NCI-H2196 (cell line): ENCODE measurements around the gene THAP6.
"Not testable (repeated sequence)": the region's sequence is repeated elsewhere in the genome, so short reads cannot be mapped to it uniquely, and the experiment has no call there.

Experiments used
- DNase-seq: peaks from one replicate; lab custom pipeline; 2025; ENCODE audit not compliant: unreplicated experiment; lab: John Stamatoyannopoulos, UW

THAP6 gene

DNA sequence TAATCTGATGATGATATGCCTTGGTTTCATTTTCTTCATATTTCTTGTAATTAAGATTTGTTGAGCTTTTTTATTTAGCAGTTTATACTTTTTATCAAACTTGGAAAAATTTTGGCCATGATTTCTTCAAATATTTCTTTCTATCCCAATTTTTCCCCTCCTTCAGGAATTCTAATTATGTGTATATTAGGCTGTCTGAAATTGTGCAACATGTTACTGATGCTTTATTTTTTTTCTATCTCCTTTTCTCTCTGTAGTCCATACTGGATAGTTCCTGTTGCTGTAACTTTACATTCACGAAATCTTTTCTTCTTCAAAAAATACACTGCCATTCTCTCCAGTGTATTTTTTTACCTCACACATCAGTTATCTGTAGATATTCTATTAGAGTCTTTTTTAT is 10.8 kb downstream of the THAP6 start:
- DNase-seq: no peak

DNA sequence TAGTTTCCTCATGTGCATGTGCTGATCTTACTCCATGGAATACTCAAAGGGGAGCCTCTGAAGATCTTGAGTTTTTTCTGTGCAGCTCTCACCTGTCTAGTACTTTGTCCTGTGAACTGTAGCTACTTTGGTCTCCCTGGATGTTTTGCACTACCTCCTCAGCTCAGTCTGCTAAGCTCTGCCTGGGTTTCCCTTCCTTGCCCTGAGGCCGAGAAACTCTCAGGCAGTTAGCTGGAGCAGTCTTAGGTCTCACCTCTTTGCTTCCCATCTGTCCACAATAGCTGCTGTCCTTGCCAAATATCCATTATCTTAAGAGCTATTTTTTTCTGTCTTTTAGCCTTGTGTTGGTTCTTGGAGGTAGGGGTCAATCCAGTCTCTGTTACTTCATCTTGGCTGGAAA is 11.6 kb downstream of the THAP6 start:
- DNase-seq: no peak

DNA sequence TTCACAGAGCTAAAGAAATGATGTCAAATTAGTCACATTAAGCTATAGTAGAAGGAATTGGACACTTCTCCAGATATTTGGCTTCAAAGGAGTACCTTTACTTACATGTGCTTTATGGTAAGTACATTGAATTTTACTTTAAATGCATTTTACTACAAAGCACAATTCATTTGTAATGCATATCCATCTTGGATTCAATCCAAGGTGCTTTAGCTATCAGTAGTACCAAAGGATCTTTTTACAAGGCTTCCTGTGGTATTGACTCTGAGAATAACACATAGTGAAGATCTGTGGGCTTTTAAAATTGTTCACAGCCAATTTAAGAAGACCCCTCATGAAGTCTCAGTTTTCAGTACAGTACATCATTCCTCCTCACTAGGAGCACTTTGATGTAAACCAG is 13.2 kb downstream of the THAP6 start:
- DNase-seq: no peak

DNA sequence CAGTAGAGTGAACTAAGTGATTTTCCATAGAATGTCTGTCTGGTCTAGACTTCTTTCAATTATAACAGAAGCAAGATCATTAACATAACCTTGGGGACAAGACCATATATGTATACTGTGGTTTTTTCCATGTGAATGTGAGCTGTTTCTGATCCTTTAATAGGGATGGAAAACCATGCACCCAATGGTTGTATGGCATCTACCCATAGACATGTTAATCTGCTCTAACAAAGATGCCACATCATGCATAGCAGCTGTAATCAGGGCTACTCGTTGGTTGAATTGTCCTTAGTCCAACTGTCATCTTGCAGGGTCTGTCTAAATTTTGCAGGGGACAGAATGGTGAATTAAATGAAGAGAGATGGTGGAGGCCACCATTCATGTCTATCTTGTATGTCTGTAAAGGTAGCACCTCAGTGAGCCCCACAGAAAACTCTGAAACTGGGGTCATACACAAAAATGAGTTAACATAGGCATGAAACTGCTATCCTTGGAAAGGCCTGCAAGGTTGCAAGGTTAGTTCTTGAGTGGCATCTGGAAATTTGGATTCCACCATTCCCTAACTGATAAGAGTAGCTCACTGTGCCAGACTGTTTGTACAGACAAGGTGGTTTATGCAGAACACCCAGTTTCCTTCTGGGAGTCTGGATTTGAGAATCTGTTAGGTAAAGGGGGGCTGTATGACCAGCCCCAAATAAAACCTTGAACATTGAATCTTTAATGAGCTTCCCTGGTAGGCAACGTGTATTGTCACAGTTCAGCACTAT is 16.5 kb downstream of the THAP6 start:
- DNase-seq: no peak

DNA sequence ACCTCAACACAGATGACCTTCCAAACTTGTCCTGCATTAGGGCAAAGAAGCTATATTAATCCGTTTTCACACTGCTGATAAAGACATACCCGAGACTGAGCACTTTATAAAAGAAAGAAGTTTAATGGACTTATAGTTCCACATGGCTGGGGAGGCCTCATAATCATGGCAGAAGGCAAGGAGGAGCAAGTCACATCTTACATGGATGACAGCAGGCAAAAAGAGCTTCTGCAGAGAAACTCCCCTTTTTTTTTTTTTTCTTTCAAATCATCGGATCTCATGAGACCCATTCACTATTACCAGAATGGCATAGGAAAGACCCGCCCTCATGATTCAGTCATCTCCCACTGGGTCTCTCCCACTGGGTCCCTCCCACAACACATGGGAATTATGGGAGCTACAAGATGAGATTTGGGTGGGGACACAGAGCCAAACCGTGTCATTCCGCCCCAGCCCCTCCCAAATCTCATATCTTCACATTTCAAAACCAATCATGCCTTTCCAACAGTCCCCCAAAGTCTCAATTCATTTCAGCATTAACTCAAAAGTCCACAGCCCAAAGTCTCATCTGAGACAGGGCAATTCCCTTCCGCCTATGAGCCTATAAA is 17.4 kb downstream of the THAP6 start:
- not testable (repeated sequence) for DNase-seq

DNA sequence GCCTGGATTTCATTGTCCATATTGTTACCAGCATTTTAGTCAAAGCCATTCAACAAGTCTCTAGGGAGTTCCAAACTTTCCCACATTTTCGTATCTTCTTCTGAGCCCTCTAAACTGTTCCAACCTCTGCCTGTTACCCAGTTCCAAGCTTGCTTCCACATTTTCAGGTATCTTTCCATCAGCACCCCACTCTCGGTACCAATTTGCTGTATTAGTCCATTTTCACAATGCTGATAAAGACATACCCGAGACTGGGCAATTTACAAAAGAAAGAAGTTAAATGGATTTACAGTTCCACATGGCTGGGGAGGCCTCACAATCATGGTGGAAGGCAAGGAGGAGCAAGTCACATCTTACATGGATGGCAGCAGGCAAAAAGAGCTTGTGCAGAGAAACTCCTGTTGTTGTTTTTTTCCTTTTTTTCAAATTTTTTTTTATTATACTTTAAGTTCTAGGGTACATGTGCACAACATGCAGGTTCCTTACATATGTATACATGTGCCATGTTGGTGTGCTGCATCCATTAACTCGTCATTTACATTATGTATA is 19.1 kb downstream of the THAP6 start:
- not testable (repeated sequence) for DNase-seq

DNA sequence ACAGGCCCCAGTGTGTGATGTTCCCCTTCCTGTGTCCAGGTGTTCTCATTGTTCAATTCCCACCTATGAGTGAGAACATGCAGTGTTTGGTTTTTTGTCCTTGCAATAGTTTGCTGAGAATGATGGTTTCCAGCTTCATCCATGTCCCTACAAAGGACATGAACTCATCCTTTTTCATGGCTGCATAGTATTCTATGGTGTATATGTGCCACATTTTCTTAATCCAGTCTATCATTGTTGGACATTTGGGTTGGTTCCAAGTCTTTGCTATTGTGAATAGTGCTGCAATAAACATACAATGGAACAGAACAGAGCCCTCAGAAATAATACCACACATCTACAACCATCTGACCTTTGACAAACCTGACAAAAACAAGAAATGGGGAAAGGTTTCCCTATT is 19.7 kb downstream of the THAP6 start:
- not testable (repeated sequence) for DNase-seq

DNA sequence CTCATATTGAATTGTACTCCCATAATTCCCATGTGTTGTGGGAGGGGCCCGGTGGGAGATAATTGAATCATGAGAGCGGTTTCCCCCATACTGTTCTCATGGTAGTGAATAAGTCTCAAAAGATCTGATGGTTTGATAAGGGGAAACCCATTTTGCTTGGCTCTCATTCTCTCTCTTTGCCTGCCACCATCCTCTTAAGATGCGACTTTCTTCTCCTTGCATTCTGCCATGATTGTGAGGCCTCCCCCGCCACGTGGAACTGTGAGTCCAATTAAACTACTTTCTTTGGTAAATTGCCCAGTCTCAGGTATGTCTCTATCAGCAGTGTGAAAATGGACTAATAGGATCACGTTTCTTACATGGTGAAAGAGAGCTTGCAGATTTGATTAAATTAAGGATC is 23.0 kb downstream of the THAP6 start:
- DNase-seq: not testable (repeated sequence)

DNA sequence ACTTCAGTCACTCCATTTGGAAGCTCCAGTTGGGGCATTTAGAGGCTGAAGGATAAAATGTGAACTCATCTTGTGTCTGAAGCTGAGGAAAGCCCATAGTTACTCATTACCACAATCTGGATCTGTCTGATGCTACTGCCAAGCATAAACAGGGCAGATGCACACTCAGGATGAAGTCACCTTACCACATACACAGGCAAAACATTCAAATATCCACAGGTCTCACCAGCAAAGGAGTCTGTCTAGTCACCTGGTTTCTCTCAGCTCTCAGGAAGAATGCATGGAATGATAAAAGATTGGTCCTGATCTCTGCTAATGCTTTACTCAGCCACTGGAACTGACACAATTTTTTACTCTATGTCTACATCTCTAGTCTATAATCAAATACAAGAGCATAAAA is 28.6 kb downstream of the THAP6 start:
- no peak for DNase-seq

DNA sequence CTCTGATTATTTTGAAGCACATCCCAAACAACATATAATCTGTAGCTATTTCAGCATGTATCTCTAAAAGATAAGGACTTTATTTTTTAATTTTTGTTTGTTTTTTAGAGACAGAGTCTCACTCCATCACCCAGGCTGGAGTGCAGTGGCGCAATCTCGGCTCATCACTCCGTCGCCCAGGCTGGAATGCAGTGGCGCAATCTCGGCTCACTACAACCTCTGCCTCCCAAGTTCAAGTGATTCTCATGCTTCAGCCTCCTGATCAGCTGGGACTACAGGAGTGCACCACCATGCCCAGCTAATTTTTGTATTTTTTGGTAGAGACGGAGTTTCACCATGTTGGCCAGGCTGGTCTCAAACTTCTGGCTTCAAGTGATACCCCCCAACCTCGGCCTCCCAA is 29.9 kb downstream of the THAP6 start:
- DNase-seq: not testable (repeated sequence)

DNA sequence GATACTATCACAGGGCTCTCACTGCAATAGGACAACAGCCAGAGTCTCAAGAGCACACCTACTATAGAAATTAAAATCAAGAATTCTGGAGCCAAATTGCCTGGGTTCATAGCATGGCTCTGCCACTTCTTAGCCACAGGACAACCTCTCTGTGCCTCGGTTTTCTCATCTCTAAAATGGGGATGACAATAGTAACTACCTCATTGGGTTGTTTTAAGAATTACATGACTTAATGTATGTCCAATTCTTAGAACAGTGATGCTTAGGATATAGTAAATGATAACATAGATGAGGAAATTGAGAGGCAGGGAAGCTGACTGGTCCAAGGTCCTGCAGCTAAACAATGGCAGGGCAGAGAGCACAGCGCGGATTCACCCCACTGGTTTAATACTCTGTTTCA is 30.6 kb downstream of the THAP6 start:
- no peak for DNase-seq

DNA sequence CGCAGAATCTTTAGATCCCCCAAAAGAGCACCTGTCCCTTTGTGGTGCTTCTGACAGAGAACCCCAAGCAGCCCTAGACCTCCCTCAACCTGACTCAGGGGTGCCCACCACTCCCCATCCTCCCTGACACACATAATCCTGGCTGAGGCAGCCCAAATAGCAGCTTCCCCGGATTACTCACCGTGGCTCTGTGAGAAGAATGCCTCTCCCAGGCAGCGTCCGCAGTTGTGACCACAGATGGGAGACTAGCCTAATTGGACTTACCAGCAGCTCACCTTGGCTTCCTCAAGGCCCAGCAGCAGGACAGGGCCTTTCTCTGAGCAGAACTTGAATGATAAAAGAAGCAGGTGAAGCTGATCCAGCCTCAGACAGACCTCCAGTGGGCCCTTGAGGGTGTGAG is 31.3 kb downstream of the THAP6 start:
- DNase-seq: no peak

DNA sequence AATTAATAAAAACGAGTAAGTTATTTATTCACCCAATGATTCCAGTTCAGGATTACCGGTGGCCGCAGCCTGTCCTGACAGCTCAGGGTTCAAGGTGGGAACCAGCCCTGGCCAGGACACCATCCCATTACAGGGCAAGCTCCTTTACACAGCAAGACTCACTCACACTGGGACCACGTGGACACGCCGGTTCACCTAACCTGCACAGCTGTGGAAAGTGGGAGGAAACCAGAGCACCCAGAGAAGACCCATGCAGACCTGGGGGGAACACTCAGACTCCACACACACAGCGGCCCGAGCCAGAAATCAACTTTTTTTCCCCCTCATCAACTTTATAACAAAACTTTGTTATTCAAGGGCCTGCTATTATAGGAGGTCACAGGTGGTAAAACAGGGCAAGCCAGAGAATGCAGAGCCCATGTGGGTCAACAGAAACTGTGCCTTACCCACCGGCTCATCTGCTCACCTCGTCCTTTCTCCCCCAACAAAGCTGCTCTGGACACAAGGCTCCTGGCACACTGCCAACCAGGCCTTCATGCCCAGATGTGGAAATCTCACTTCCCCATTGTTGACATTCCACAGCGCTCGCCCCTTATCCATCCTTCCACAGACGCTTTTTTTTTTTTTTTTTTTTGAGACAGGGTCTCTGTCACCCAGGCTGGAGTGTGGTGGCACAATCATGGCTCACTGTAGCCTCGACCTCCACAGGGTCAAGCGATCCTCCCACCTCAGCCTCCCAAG is 33.5 kb downstream of the THAP6 start:
- no peak for DNase-seq

DNA sequence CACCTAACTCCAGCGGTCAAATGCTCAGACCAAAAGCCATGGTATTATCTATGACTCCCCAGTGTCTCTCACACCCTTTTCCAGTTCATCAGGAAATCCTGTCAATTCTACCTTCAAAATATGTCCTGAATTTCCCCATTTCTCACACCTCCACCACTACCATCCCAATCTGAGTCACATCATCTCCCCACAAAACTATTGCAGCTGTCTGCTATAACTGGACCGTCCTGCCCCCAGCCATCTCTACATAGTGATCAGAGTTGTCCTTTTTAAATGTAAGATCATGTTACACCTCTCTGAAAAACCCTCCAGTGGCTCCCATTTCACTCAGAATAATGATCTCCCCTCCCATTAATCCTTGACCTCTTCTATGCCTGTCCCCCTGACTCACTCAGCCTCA is 34.7 kb downstream of the THAP6 start:
- DNase-seq: no peak

DNA sequence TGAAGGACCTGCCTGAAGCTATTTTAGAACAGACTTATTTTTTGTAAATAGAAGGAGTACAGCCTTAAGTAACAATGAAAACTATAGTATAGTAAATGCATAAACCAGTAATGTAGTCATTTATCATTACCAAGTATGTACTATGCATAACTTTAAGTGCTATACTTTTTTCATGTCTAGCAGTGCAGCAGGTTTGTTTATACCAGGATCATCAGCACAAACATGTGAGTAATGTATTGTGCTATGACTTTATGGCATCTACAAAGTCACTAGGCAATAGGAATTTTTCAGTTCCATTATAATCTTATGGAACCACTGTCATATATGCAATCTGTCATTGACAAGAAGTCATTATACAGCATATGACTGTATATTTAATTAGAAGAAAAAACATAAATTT is 38.2 kb downstream of the THAP6 start:
- no peak for DNase-seq

DNA sequence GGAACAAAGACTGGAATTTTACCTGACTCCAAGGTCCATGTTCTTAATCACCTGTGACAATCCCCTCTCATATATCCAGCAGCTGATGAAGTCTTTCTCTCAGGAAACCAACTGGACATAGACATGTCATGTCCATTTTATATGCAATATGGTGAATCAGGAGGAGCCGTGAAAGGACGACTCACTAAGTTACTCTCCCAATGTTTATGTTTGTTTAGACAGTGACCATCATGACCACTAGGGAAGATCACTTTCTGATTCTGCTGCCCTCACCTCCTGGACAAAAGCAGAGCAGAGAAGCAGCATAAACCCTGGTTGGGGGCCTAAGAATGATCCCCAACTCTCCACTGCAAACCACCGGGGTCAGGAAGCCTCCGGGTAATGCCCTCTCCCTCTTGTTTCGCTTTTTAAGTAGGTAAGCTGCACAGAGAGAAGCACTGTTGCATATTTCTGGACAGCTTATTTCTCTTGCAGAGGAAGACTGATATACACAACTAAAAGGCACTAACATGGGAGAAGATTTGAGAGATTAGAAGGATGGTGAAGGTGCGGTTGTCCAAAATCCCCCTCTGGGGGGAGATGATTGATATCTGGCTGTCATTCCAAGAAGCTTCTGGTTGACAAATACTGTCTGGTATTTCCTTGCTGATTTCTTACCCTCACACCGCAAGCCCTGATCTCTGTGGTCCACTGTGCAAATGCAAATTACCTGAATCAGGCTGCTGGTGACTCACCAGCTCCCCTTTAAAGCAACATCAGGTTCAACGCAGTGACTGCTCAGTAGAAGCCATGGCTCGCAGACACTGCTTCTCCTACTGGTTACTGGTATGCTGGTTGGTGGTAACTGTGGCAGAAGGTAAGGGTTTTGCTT is 41.3 kb downstream of the THAP6 start, which contains the start of gene ODAPH:
Gene ODAPH (plus strand): TSS at position 773 of the 871 bp plus-strand sequence. CDS start 17 bp downstream, at position 790.
- no peak for DNase-seq

DNA sequence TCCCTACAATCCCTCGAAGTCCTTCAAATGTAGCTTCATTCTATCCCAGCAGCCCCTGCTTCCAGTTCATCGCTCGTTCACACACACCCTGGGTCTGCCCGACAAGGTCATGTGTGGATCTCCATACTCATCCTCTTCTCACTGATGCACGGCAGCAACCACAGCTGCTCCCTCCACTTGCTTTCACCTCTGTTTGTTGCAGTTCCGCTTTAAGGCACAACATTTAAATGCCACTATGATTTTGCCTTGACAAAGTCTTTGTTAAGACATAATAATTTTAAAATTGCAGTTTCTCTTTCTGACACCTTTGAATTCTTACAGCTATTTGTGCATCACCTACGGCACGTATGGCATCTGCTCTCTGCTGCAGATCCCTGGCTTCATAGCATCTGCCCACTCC is 43.4 kb downstream of the THAP6 start:
- no peak for DNase-seq

DNA sequence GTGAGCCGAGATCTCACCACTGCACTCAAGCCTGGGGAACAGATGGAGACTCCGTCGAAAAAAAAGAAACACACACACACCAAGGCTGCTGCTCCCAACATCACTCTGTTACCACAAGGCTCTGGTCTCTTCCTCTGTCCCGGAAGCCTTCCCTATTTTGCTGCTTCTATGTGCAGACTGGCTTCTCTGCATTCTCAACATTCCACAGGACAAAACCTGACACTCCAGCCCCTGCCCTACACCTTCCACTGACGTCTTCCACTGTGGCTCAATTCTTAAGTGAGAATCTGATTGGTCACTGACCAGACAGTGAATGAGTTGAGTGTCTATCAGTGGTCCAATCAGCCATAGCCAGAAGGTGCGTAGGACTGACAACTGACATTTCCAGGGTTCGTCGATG is 47.5 kb downstream of the THAP6 start:
- no peak for DNase-seq

DNA sequence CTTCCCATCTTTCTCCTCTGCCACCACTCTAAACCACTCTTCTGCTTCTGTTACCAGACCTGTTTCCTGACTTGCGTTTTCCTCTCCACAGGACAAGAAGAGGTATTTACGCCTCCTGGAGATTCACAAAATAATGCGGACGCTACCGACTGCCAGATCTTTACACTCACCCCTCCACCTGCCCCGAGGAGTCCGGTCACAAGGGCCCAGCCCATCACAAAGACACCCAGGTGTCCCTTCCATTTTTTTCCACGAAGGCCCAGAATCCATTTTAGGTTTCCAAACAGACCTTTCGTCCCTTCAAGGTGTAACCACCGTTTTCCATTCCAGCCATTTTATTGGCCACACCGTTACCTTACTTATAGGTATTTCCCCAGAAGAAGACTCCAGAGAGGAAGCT is 49.8 kb downstream of the THAP6 start:
- no peak for DNase-seq

DNA sequence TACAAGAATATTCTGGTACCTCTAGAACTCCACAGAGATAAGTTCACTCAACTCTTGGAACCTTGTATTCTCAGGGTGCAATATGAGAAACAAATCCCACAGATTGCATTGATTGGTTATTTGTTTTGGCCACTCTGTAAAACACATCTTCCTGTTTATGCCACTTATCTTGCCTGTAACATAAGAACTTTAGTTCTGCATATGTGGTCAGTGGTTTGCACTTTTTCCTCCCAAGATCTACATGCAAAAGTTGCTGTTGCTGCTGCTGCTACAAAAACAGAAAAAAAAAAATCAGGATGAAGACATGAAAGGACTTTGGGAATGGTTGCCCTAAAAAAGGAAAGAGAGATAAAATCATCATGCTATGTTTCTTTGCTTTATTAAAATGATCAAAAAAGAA is 51.2 kb downstream of the THAP6 start:
- DNase-seq: no peak

DNA sequence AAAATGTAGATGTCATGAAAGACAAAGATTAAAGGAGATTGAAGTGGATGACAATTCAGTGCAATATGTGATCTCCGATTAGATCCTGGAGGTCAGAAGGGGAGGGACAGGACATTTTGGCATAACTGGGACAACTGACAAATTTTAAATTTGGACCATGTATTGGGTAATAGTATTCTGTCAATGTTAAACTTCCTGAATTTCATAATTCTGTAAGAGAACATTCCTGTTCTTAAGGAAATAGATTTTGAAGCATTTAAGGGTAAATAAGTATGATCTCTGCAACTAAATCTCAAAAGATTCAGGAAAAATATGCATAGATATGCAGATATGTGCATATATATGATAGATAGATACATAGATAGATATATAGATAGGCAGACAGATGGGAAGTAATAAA is 52.6 kb downstream of the THAP6 start:
- DNase-seq: no peak
